Chondrocyte (in vitro differentiated cells): ENCODE measurements around the gene METTL25B. TPM values are rescaled to one million over a fixed set of nuclear protein-coding genes. Genes with fewer than 3 reads are reported as not detected.
"Not testable (repeated sequence)": the region's sequence is repeated elsewhere in the genome, so short reads cannot be mapped to it uniquely, and the experiment has no call there.

ENCODE experiments used
- DNase-seq: peaks from one replicate; pipeline ENCODE4 v3.0.0; 2021; ENCODE audit warnings: mixed read lengths, low spot score
- H3K27ac Mint-ChIP-seq: one replicate; pipeline ENCODE4 v1.8.0; 2021; ENCODE audit warnings: mild to moderate bottlenecking, moderate library complexity, mixed read lengths; ENCODE audit not compliant: unreplicated experiment
- H3K27me3 Mint-ChIP-seq: 2 replicates; pipeline ENCODE4 v1.8.0; 2021; ENCODE audit warnings: low read depth, mixed read lengths
- H3K36me3 Mint-ChIP-seq: 2 replicates; pipeline ENCODE4 v1.8.0; 2021; ENCODE audit warnings: low read depth, mixed read lengths
- H3K4me1 Mint-ChIP-seq: 2 replicates; pipeline ENCODE4 v1.8.0; 2021; ENCODE audit warnings: low read depth, mild to moderate bottlenecking, mixed read lengths
- H3K4me3 Mint-ChIP-seq: one replicate; pipeline ENCODE4 v1.8.0; 2021; ENCODE audit warnings: mild to moderate bottlenecking, moderate library complexity, mixed read lengths; ENCODE audit not compliant: unreplicated experiment
- H3K9me3 Mint-ChIP-seq: 2 replicates; pipeline ENCODE4 v1.8.0; 2021; ENCODE audit warnings: low read depth, mixed read lengths
- total RNA-seq: library from RNA; stranded (reverse); gene quantifications from 3 replicates; pipeline ENCODE4 v1.2.1, GENCODE V29; 2021
- TF ChIP-seq, protein P1 (sequence below): fragments of 200-600 bp; sonication (generic); IDR thresholded peaks from 2 replicates; pipeline ENCODE4 v1.5.0; 2021; ENCODE audit warnings: antibody characterized with exemption, mild to moderate bottlenecking, moderate library complexity

METTL25B gene
- total RNA-seq, 1 donor from 2014 or later: 11.4 TPM

DNA sequence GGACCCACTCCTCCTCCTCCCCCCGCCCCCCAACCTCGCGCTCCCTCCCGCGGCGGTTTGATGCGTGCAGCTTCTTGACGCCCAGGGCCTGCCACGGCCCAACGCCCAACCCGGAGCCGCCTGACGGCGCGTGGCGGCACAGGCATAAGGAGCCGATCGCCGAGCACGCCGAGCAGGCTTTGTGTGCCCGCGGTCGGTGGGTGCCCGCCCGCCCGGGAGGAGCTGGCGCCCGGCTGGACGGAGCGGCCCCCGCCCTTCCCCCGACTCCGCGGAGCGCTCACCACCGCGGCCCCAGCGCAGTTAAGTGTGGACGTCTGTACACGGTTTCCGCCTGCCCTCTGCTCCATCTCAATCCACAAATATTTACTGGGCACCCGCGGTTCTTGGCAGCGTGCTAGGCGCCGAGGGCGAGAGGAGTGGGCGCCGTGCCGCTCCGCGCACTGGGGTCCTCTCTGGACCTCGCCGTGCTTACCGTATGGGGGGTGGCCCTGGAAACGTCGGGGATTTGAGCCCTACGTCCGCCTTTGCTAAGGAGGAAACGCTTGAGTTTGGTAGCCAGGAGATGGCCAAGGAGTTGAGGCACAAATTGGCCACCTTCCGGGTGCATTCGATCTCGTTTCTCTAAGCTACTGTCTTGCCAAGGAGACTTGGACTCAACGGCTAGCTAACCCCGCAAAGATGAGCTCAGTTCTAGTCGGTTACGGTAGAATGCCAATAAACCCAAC, 23.6 kb downstream of the METTL25B start:
- Mint-ChIP-seq H3K4me3 (peak overlapping the region; percentile 92), H3K9me3 (no peaks in the 10 kb centered on the region), H3K27me3 (no peaks in the 10 kb centered on the region), H3K4me1 (peaks cover 46% of the 10 kb centered on the region), H3K36me3 (no peaks in the 10 kb centered on the region), H3K27ac (peak overlapping the region; percentile 83)
- DNase-seq: peak; percentile 99
- TF ChIP-seq, protein P1, sequence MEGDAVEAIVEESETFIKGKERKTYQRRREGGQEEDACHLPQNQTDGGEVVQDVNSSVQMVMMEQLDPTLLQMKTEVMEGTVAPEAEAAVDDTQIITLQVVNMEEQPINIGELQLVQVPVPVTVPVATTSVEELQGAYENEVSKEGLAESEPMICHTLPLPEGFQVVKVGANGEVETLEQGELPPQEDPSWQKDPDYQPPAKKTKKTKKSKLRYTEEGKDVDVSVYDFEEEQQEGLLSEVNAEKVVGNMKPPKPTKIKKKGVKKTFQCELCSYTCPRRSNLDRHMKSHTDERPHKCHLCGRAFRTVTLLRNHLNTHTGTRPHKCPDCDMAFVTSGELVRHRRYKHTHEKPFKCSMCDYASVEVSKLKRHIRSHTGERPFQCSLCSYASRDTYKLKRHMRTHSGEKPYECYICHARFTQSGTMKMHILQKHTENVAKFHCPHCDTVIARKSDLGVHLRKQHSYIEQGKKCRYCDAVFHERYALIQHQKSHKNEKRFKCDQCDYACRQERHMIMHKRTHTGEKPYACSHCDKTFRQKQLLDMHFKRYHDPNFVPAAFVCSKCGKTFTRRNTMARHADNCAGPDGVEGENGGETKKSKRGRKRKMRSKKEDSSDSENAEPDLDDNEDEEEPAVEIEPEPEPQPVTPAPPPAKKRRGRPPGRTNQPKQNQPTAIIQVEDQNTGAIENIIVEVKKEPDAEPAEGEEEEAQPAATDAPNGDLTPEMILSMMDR: no peak

GRCh38 chr1:156752843-156753482, 24.7 kb downstream of the METTL25B start:
- no peaks in the 10 kb centered on the region for H3K9me3 Mint-ChIP-seq
- peak overlapping the region; percentile 92 for H3K4me3 Mint-ChIP-seq
- TF ChIP-seq, protein P1: no peak
- peak; percentile 15 for DNase-seq
- H3K27me3 Mint-ChIP-seq: no peaks in the 10 kb centered on the region
- no peaks in the 10 kb centered on the region for H3K36me3 Mint-ChIP-seq
- peaks cover 38% of the 10 kb centered on the region for H3K4me1 Mint-ChIP-seq
- H3K27ac Mint-ChIP-seq: peak overlapping the region; percentile 14

DNA sequence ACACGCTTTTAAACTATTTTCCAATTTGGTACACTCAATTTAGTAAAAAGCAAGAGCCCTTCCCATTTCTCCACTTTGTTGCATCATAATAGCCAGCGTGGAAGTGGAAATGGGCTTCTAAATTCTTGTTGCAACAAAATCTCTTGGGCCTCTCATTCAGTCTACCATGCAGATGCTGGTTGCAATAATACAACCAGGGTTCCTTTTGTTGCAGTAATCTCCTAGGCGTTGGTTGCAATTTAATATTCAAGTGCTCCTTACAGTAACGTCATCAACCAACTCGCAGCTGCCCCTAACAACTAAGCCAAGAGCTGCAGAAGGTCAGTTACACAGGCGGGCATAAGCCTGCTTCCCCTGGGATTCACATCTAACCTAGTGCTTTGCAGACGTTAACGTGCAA, 25.9 kb downstream of the METTL25B start:
- Mint-ChIP-seq H3K36me3 (no peaks in the 10 kb centered on the region), H3K9me3 (no peaks in the 10 kb centered on the region), H3K4me1 (peaks cover 25% of the 10 kb centered on the region), H3K4me3 (no peak overlapping the region), H3K27me3 (no peaks in the 10 kb centered on the region), H3K27ac (no peak overlapping the region)
- TF ChIP-seq, protein P1: no peak
- DNase-seq: peak; percentile 14

- no peak overlapping the region for H3K4me3 Mint-ChIP-seq
- TF ChIP-seq, protein P1: no peak
- H3K9me3 Mint-ChIP-seq: no peaks in the 10 kb centered on the region
- peaks cover 12% of the 10 kb centered on the region for H3K4me1 Mint-ChIP-seq
- DNase-seq: no peak
- H3K36me3 Mint-ChIP-seq: no peaks in the 10 kb centered on the region
- H3K27me3 Mint-ChIP-seq: no peaks in the 10 kb centered on the region
- no peak overlapping the region for H3K27ac Mint-ChIP-seq
Measured at GRCh38 chr1:156755527-156755950, 27.3 kb downstream of the METTL25B start.

DNA sequence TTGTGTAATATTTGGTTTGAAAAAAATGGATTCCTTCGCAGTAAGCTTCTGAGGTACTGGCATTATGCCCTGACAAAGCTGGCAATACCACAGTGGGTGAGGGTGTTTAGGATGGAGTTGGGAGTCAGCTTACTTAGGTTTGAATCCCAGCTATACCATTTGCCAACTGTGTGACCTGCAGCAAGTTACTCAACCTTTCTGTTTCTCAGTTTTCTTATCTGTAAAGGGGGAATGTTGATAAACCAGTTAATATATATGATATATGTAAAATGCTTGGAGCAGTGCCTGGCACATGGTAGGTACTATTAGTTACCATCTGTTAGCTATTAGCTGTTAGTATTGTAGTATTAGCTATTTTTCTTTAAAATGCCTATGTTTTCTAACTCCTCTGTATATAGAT, 28.1 kb downstream of the METTL25B start:
- no peak for DNase-seq
- Mint-ChIP-seq H3K36me3 (no peaks in the 10 kb centered on the region), H3K4me3 (no peak overlapping the region), H3K4me1 (peaks cover 11% of the 10 kb centered on the region), H3K27me3 (no peaks in the 10 kb centered on the region), H3K27ac (no peak overlapping the region), H3K9me3 (no peaks in the 10 kb centered on the region)
- TF ChIP-seq, protein P1: no peak

DNA sequence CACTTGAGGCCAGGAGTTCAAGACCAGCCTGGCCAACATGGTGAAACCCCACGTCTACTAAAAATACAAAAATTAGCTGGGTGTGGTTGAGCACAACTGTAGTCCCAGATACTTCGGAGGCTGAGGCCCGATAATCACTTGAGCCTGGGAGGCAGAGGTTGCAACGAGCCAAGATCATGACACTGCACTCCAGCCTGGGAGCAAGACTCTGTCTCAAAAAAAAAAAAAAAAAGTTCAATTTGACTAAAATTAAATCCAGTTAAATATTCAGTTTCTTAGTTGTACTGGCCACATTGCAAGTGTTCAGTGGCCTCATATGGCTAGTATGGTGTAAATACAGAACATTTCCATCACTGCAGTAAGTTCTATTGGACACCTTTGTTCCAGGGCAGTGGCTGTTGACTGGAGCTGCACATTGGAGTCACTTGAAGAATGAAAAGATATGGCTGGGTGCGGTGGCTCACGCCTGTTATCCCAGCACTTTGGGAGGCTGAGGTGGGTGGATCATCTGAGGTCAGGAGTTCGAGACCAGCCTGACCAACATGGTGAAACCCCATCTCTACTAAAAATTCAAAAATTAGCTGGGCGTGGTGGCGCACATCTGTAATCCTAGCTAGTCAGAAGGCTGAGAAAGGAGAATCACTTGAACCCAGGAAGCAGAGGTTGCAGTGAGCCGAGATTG, 29.4 kb downstream of the METTL25B start:
- not testable (repeated sequence) for H3K4me3 Mint-ChIP-seq, H3K4me1 Mint-ChIP-seq, H3K27me3 Mint-ChIP-seq, H3K27ac Mint-ChIP-seq, H3K36me3 Mint-ChIP-seq, H3K9me3 Mint-ChIP-seq
- peak; percentile 11 for DNase-seq
